ENCODE data around the gene LMX1A.

LMX1A gene

GRCh38 chr1:165218731-165219130 lies 137.8 kb downstream of the LMX1A start:
- DNase-seq (ENCODE audit: low read depth), result no peak

GRCh38 chr1:165217958-165218357 lies 138.6 kb downstream of the LMX1A start:
- DNase-seq (ENCODE audit: low read depth), result no peak

GRCh38 chr1:165216254-165216653 lies 140.3 kb downstream of the LMX1A start:
- no peak for DNase-seq (ENCODE audit: low read depth)

- no peak for DNase-seq (ENCODE audit: low read depth)
Measured at GRCh38 chr1:165215676-165216075, 140.8 kb downstream of the LMX1A start.

GRCh38 chr1:165212229-165212628 lies 144.3 kb downstream of the LMX1A start:
- DNase-seq (ENCODE audit: low read depth), result no peak

- DNase-seq (ENCODE audit: low read depth), result no peak
Measured at GRCh38 chr1:165207853-165208515, 148.5 kb downstream of the LMX1A start.

- DNase-seq (ENCODE audit: low read depth), result no peak
Measured at GRCh38 chr1:165205145-165205544, 151.4 kb downstream of the LMX1A start.

GRCh38 chr1:165204548-165204947 lies 152.0 kb downstream of the LMX1A start:
- DNase-seq (ENCODE audit: low read depth), result no peak

GRCh38 chr1:165191087-165191486 lies 165.4 kb downstream of the LMX1A start:
- DNase-seq (ENCODE audit: low read depth), result no peak

- DNase-seq (ENCODE audit: low read depth), result no peak
Measured at GRCh38 chr1:165189913-165190312, 166.6 kb downstream of the LMX1A start.

GRCh38 chr1:165189011-165189410 lies 167.5 kb downstream of the LMX1A start:
- DNase-seq (ENCODE audit: low read depth), result no peak

- DNase-seq (ENCODE audit: low read depth), result no peak
Measured at GRCh38 chr1:165187031-165188009, 169.2 kb downstream of the LMX1A start.

- DNase-seq (ENCODE audit: low read depth), result no peak
Measured at GRCh38 chr1:165185161-165185889, 171.2 kb downstream of the LMX1A start.

GRCh38 chr1:165182975-165183374 lies 173.5 kb downstream of the LMX1A start:
- DNase-seq (ENCODE audit: low read depth), result no peak

- DNase-seq (ENCODE audit: low read depth), result no peak
Measured at GRCh38 chr1:165179306-165179705, 177.2 kb downstream of the LMX1A start.

- DNase-seq (ENCODE audit: low read depth), result no peak
Measured at GRCh38 chr1:165174491-165174890, 182.0 kb downstream of the LMX1A start.

GRCh38 chr1:165173818-165174217 lies 182.7 kb downstream of the LMX1A start:
- no peak for DNase-seq (ENCODE audit: low read depth)

- DNase-seq (ENCODE audit: low read depth), result no peak
Measured at GRCh38 chr1:165173409-165173808, 183.1 kb downstream of the LMX1A start.

- no peak for DNase-seq (ENCODE audit: low read depth)
Measured at GRCh38 chr1:165172666-165173065, 183.8 kb downstream of the LMX1A start.

GRCh38 chr1:165169729-165170128 lies 186.8 kb downstream of the LMX1A start:
- no peak for DNase-seq (ENCODE audit: low read depth)

- DNase-seq (ENCODE audit: low read depth), result no peak
Measured at GRCh38 chr1:165169028-165169427, 187.5 kb downstream of the LMX1A start.

GRCh38 chr1:165168467-165168866 lies 188.0 kb downstream of the LMX1A start:
- no peak for DNase-seq (ENCODE audit: low read depth)
